Skeletal muscle tissue (tissue), 4 donors: ENCODE results near the gene SLC25A36. TPM values are rescaled to one million over a fixed set of nuclear protein-coding genes. Genes with fewer than 3 reads are reported as not detected.

Source experiments
- H3K27ac ChIP-seq: one replicate; pipeline ENCODE4 v1.7.0; 2013; ENCODE audit warnings: mild to moderate bottlenecking, low read depth, low read length, inconsistent platforms
- H3K27me3 ChIP-seq, 3 donors: one replicate each; pipeline ENCODE4 v1.7.0; 2013; ENCODE audit warnings: low read length in 3 of 3; ENCODE audit not compliant: control insufficient read depth in 3 of 3, insufficient read depth in 3 of 3
- H3K36me3 ChIP-seq, 3 donors: one replicate each; pipeline ENCODE4 v1.7.0; 2013; ENCODE audit warnings: low read length in 3 of 3; ENCODE audit not compliant: control insufficient read depth in 3 of 3, insufficient read depth in 3 of 3
- H3K4me1 ChIP-seq, 3 donors: one replicate each; pipeline ENCODE4 v1.7.0; 2013; ENCODE audit warnings: low read length in 3 of 3, mild to moderate bottlenecking in 3 of 3; ENCODE audit not compliant: control insufficient read depth in 3 of 3, insufficient read depth in 3 of 3
- H3K4me3 ChIP-seq, 3 donors: one replicate each; pipeline ENCODE4 v1.7.0; 2013; ENCODE audit warnings: low read length in 3 of 3
- H3K9ac ChIP-seq, 3 donors: one replicate each; pipeline ENCODE4 v1.7.0; 2013; ENCODE audit warnings: low read length in 3 of 3, mild to moderate bottlenecking in 3 of 3, moderate library complexity in 2 of 3, low read depth in 1 of 3
- H3K9me3 ChIP-seq, 3 donors: one replicate each; pipeline ENCODE4 v1.7.0; 2013; ENCODE audit warnings: low read length in 3 of 3; ENCODE audit not compliant: control insufficient read depth in 3 of 3
- total RNA-seq: library from RNA; depleted of rRNA; stranded (reverse); fragments of >200 nt; gene quantifications from one replicate; pipeline ENCODE4 v1.2.3, GENCODE V29; 2014
- donor health status: Osteomylitis.

SLC25A36 gene
- total RNA-seq, 1 donor from 2014 or later, result 56.9 TPM

- Histone ChIP-seq H3K36me3 (no peaks in the 10 kb centered on the region), H3K4me3 (peak overlapping the region in 1 of 3 donors; percentile 38), H3K4me1 (no peaks in the 10 kb centered on the region), H3K27ac (no peak overlapping the region), H3K9ac (no peak overlapping the region), H3K27me3 (no peaks in the 10 kb centered on the region), H3K9me3 (no peaks in the 10 kb centered on the region)
Measured at GRCh38 chr3:140910860-140911259, 30.8 kb upstream of the SLC25A36 start.

DNA sequence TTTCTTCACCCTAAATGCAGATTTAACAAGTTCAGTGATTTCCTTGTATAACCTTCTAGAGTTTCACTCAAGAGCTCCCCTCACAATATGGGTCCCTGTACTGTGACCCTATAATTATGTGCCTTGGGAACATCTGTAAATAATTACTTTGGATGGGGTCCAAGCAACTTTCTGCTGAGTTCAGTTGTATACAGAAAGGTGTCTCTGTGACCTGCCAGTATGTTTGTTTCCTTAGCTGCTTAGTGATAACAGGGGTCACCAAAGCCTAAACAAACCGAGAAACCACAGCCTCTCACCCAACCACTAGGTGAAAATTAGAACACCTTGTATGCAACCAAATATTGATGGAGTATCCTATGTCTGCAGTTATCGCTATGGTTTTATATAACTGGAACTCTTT, 29.8 kb upstream of the SLC25A36 start:
- Histone ChIP-seq H3K9ac (no peak overlapping the region), H3K27ac (no peak overlapping the region), H3K4me3 (no peak overlapping the region), H3K27me3 (no peaks in the 10 kb centered on the region), H3K36me3 (no peaks in the 10 kb centered on the region), H3K4me1 (peaks cover 0 to under 1% (median 0%) of the 10 kb centered on the region in 3 donors), H3K9me3 (no peaks in the 10 kb centered on the region)

- no peaks in the 10 kb centered on the region for H3K36me3 ChIP-seq
- no peak overlapping the region for H3K4me3 ChIP-seq
- H3K27me3 ChIP-seq, result no peaks in the 10 kb centered on the region
- H3K27ac ChIP-seq, result no peak overlapping the region
- no peak overlapping the region for H3K9ac ChIP-seq
- peaks cover 9 to 14% (median 11%) of the 10 kb centered on the region in 3 donors for H3K4me1 ChIP-seq
- H3K9me3 ChIP-seq, result no peaks in the 10 kb centered on the region
Measured at GRCh38 chr3:140913728-140914127, 27.9 kb upstream of the SLC25A36 start.

GRCh38 chr3:140914384-140914945, 27.2 kb upstream of the SLC25A36 start:
- no peak overlapping the region for H3K9ac ChIP-seq
- H3K4me3 ChIP-seq, result no peak overlapping the region
- no peak overlapping the region for H3K27ac ChIP-seq
- H3K36me3 ChIP-seq, result no peaks in the 10 kb centered on the region
- no peaks in the 10 kb centered on the region for H3K27me3 ChIP-seq
- H3K4me1 ChIP-seq, result peaks cover 9 to 14% (median 11%) of the 10 kb centered on the region in 3 donors
- no peaks in the 10 kb centered on the region for H3K9me3 ChIP-seq

GRCh38 chr3:140916603-140917002, 25.0 kb upstream of the SLC25A36 start:
- no peak overlapping the region for H3K9ac ChIP-seq
- no peaks in the 10 kb centered on the region for H3K9me3 ChIP-seq
- H3K27me3 ChIP-seq, result no peaks in the 10 kb centered on the region
- no peak overlapping the region for H3K4me3 ChIP-seq
- no peaks in the 10 kb centered on the region for H3K36me3 ChIP-seq
- no peak overlapping the region for H3K27ac ChIP-seq
- H3K4me1 ChIP-seq, result peaks cover 9 to 14% (median 11%) of the 10 kb centered on the region in 3 donors

DNA sequence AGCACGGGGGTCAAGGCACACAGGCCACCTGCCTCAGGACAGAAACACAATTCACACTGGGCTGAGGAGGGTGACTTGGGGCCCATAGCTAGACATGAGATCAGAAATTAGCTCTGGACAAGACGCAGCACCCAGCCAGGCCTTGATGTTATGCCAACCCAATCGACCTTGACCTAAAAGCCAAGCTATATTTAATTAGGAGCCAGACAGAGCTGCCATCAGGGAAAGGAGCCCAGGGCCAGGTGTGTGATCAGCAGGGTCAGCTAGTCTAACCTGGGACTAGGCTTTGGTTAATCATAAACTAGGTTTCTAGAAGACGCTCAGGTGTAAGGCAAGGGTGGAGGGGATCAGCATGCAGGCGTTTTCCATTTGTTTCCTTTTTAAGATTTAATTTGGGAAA, 23.9 kb upstream of the SLC25A36 start:
- Histone ChIP-seq H3K4me1 (peaks cover 9 to 17% (median 11%) of the 10 kb centered on the region in 3 donors), H3K9ac (peak overlapping the region in 2 of 3 donors; percentile 8 to 28), H3K27me3 (no peaks in the 10 kb centered on the region), H3K4me3 (no peak overlapping the region), H3K27ac (no peak overlapping the region), H3K9me3 (no peaks in the 10 kb centered on the region), H3K36me3 (no peaks in the 10 kb centered on the region)

DNA sequence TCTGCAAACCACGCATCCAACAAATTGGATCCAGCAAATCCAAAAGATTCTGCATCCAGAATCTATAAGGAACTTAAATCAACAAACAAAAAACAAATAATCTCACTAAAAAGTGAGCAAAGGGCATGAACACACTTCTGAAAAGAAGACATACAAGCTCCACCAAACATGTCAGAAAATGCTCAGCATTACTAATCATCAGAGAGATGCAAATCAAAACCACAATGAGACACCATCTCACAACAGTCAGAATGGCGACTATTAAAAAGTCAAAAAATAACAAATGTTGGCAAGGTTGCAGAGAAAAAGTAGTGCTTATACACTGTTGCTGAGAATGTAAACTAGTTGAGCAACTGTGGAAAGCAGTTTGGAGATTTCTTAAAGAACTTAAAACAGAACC, 21.6 kb upstream of the SLC25A36 start:
- Histone ChIP-seq H3K27me3 (no peaks in the 10 kb centered on the region), H3K4me3 (no peak overlapping the region), H3K4me1 (peaks cover 17 to 22% (median 21%) of the 10 kb centered on the region in 3 donors), H3K9me3 (no peaks in the 10 kb centered on the region), H3K27ac (no peak overlapping the region), H3K36me3 (no peaks in the 10 kb centered on the region), H3K9ac (no peak overlapping the region)

DNA sequence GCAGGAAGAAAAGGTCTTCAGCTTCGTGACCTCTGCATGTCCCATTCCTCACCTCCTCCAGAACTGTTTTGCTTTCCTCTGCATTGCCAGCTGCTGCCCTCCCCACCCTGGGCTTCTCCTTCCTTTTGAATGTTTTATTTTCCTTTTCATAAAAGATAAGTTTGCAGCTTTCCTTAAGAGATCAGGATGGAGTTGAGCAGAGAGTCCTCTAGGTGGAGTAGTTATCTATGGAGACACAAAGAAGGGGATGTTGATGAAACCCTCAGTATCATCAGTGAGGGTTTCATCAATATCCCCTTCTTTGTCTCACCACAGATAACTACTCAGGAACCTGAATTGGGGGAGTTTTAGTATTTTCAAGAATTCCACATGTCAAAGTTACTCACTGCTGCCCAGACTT, 19.0 kb upstream of the SLC25A36 start:
- Histone ChIP-seq H3K36me3 (no peaks in the 10 kb centered on the region), H3K27me3 (no peaks in the 10 kb centered on the region), H3K4me1 (peaks cover 13 to 20% (median 13%) of the 10 kb centered on the region in 3 donors), H3K4me3 (no peak overlapping the region), H3K27ac (no peak overlapping the region), H3K9me3 (no peaks in the 10 kb centered on the region), H3K9ac (no peak overlapping the region)

GRCh38 chr3:140924097-140924873, 17.4 kb upstream of the SLC25A36 start:
- H3K27ac ChIP-seq, result peak overlapping the region; percentile 75
- H3K9ac ChIP-seq, result peak overlapping the region in 2 of 3 donors; percentile 59 to 76
- no peaks in the 10 kb centered on the region for H3K9me3 ChIP-seq
- H3K27me3 ChIP-seq, result no peaks in the 10 kb centered on the region
- H3K36me3 ChIP-seq, result no peaks in the 10 kb centered on the region
- H3K4me1 ChIP-seq, result peaks cover 6 to 17% (median 7%) of the 10 kb centered on the region in 3 donors
- peak overlapping the region in 1 of 3 donors; percentile 38 for H3K4me3 ChIP-seq

- Histone ChIP-seq H3K4me1 (peaks cover 6 to 17% (median 6%) of the 10 kb centered on the region in 3 donors), H3K27me3 (no peaks in the 10 kb centered on the region), H3K27ac (no peak overlapping the region), H3K9me3 (no peaks in the 10 kb centered on the region), H3K4me3 (no peak overlapping the region), H3K36me3 (no peaks in the 10 kb centered on the region), H3K9ac (no peak overlapping the region)
Measured at GRCh38 chr3:140927279-140928069, 14.2 kb upstream of the SLC25A36 start.
